ENCODE results near the gene PRKACA. TPM values are rescaled to one million over a fixed set of nuclear protein-coding genes. Genes with fewer than 3 reads are reported as not detected.

The PRKACA gene
- total RNA-seq, 2 donors from 2014 or later: 66.3 to 84.5 TPM

DNA sequence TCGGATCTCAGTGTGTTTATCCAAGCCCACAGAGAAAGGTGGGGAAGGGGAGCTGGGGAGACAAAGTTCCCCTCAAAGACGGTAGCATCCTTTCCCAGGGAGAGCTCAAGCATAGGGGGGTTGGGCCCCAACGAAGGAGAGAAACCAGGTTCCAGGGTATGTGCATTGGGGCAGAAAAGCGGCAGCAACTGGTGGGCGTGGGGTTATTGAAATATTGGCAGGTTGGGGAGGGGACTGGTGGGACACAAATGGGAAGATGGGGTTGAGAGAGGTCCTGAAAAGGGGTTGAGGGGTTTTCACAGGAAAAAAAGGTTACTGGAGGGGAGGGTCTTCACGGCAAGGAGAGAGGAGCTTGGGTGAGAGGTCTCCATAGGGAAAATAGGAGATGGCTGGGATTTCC, 17.8 kb upstream of the PRKACA start:
- H3K9me3 Mint-ChIP-seq: no peaks in the 10 kb centered on the region
- H3K27ac Mint-ChIP-seq: peak overlapping the region; percentile 91 to 95
- no peak for DNase-seq (ENCODE audit: low spot score in 2 of 2)
- H3K36me3 Mint-ChIP-seq: peaks cover 17 to 26% of the 10 kb centered on the region in 2 donors
- no peak for ATAC-seq

DNA sequence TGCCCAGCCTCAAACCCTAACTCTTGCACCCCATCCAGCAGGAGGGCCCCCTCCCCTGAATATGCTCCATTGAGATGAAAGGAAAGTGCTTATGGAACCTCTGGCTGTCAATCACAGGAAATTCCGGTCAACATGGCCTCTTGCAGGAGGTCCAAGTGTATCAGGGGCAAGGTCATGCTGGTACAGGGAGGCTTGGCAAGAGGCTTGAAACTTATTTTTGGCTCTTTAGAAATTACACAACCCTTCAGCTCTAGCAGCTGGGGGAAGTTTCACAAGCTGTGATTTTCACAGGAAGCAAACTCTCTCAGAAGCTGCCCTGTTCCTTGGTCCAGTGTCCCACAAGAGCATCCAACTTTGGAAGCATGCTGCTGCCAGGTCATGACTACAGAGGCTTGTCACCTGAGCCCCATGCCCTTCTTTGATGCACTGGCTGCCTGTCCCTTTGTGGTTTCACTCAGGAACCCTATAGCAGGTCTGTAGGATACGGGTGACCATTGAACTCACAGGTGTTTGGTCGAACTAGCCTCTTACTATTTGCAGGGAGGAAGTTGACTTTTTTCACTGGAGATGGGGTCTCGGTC, 10.5 kb upstream of the PRKACA start:
- peak overlapping the region in 1 of 2 donors; percentile 75 for H3K27ac Mint-ChIP-seq
- no peak for ATAC-seq
- DNase-seq (ENCODE audit: low spot score in 2 of 2): no peak
- H3K36me3 Mint-ChIP-seq: peaks cover 7 to 17% of the 10 kb centered on the region in 2 donors
- no peaks in the 10 kb centered on the region for H3K9me3 Mint-ChIP-seq

GRCh38 chr19:14127176-14127575, 9.6 kb upstream of the PRKACA start:
- H3K36me3 Mint-ChIP-seq: peaks cover 0 to 17% of the 10 kb centered on the region in 2 donors
- DNase-seq (ENCODE audit: low spot score in 2 of 2) (no peak), ATAC-seq (no peak)
- no peak overlapping the region for H3K27ac Mint-ChIP-seq
- no peaks in the 10 kb centered on the region for H3K9me3 Mint-ChIP-seq

- Mint-ChIP-seq H3K36me3 (peaks cover 0 to 17% of the 10 kb centered on the region in 2 donors), H3K27ac (no peak overlapping the region), H3K9me3 (no peaks in the 10 kb centered on the region)
- ATAC-seq (no peak), DNase-seq (ENCODE audit: low spot score in 2 of 2) (no peak)
Observed at GRCh38 chr19:14122924-14123323, 5.4 kb upstream of the PRKACA start.

DNA sequence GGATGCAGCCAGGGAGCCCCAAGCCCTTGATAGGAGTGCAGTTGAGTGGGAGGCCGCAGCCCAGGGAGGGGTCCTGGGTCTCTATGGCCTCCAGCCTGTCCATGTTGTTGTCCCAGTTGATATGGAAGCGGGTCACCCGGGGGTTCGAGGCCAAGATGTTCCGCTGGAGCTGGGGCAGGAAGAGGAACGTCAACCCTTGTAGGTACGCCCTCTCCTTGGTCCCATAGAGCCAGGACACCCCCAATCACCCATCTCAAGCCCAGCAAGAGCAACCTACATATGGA, 2.9 kb upstream of the PRKACA start:
- H3K27ac Mint-ChIP-seq: no peak overlapping the region
- peaks cover 0 to 15% of the 10 kb centered on the region in 2 donors for H3K36me3 Mint-ChIP-seq
- ATAC-seq (no peak), DNase-seq (ENCODE audit: low spot score in 2 of 2) (no peak)
- H3K9me3 Mint-ChIP-seq: no peaks in the 10 kb centered on the region

GRCh38 chr19:14119644-14120496, 2.3 kb upstream of the PRKACA start:
- Mint-ChIP-seq H3K27ac (no peak overlapping the region), H3K36me3 (peaks cover 0 to 12% of the 10 kb centered on the region in 2 donors), H3K9me3 (no peaks in the 10 kb centered on the region)

DNA sequence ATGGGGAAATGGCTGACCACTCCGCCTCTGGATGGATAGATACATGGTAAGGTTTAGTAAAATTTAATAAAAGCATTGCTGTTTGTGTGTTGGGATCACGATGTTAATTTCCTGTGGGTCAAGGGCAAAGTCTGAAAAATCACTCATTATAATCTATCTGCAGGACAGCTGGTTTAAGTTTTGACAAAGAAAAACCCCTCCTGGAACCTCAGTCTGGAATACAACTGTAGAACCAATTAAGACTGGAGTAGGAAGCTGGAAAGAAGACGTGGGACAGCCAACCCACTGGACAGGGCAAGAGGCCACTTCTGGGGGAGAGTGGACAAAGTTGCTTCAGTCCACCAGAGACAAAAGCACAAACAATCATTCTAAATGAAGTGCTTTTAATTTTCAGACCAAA, 1.6 kb upstream of the PRKACA start:
- Mint-ChIP-seq H3K36me3 (peaks cover 0 to 5% of the 10 kb centered on the region in 2 donors), H3K9me3 (no peaks in the 10 kb centered on the region), H3K27ac (peak overlapping the region; percentile 85 to 97)
- DNase-seq (ENCODE audit: low spot score in 2 of 2) (no peak), ATAC-seq (no peak)

More at GRCh38 chr19:14119644-14120496, 2.3 kb upstream of the PRKACA start:
- ATAC-seq (no peak), DNase-seq (ENCODE audit: low spot score in 2 of 2) (no peak)

DNA sequence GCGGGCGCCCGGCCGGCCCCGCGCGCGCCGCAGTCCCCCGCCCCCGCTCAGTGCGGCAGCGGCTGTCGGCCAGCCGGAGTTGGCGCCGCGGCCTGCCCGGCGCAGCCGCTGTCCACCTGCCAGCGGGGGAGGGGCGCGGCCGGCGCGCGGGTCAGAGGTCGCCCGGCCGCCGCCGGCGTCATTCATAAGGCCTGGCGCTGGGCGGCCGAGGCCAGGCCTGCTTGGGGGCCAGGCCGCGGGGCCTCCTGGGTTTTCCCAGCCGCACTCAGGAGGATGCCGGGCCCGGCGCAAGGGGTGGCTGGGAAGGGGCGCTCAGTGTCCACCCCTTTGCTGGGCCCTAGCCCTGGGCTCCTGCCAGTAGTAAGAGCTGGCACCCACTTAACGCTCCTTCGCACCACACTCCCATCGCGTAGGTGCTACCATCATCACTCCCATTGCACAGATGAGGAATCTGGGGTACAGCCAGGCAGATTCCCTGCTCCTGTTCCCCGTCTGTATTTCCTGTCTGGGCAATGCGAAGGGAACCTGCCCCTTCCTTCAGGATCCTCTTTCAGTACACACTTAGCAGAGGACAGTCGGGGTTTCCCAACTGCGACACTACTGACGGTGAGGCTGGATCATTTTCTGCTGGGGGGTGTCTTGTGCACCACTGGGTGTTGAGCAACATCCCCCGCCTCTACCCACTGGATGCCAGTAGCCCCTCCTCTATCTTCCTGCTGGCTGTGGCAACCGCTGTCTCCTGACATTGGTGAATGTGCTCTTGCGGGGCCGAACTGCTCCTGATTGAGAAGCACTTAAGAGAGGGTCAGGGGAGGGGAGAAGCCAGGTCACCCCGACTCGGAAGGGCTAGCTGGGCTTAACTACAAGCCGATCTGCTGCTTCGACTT, 846 bp upstream of the PRKACA start:
- DNase-seq (ENCODE audit: low spot score in 2 of 2) (peak in 1 of 2 donors; percentile 64), ATAC-seq (no peak)
- Mint-ChIP-seq H3K27ac (peak overlapping the region; percentile 85 to 97), H3K9me3 (no peaks in the 10 kb centered on the region), H3K36me3 (peaks cover 0 to 5% of the 10 kb centered on the region in 2 donors)

DNA sequence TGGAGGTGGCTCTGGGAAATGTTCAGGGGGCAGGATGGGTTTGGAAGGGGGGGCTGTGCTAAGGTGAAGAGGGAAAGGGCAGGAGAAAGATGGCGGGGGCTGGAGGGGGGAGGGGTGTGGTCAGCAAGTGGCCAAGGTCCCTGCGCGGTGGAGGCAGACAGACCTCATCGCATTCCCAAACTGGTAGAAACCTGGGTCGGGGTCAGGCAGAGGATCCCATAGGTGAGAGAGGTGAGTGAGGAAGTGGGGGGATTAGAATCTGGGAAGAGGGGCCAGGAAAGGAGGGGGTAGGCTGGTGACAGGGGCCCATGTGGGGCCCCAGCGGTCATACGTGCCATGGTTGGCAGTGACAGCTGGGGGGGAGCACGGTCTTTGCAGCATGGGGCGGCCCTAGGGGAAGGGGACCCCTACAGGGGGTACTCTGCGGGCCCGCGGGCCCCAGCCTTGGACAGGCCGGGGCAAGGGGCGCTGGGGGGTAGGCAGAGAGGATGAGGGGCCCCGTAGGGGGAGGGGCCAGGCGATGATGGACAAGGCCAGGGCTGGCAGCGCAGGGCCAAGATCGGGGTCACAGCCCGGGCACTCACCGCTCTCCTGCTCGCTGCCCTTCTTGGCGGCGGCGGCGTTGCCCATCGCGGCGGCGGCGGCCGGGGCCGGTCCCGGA, 514 bp downstream of the PRKACA start:
- ATAC-seq: peak in 1 of 2 donors; percentile 0
- peak in 1 of 2 donors; percentile 66 for DNase-seq (ENCODE audit: low spot score in 2 of 2)
- H3K36me3 Mint-ChIP-seq: peaks cover 0 to 5% of the 10 kb centered on the region in 2 donors
- peak overlapping the region; percentile 11 to 85 for H3K27ac Mint-ChIP-seq
- H3K9me3 Mint-ChIP-seq: no peaks in the 10 kb centered on the region

DNA sequence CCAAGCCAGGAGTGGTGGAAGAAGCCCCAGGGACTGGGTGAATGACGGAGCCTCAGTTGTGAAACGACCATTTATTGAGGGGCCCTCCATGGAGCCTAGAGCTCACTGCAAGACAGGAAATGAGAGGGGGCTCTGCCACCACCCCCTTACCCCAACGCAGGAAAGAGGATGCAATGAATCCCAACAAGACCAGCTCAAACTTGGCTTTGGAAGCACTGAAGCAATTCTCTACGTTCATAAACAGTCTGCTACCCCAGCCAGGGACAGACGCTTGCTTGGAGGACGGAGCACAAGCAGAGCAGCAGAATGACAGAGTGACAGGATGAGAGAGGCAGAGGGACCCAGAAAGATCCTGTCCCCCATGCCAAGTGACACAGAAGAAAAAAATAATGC, 1.0 kb downstream of the PRKACA start:
- no peak for ATAC-seq
- DNase-seq (ENCODE audit: low spot score in 2 of 2): no peak
- peak overlapping the region; percentile 11 to 85 for H3K27ac Mint-ChIP-seq
- H3K36me3 Mint-ChIP-seq: peaks cover 0 to 5% of the 10 kb centered on the region in 2 donors
- H3K9me3 Mint-ChIP-seq: no peaks in the 10 kb centered on the region

GRCh38 chr19:14115756-14116155, 1.8 kb downstream of the PRKACA start:
- no peaks in the 10 kb centered on the region for H3K9me3 Mint-ChIP-seq
- H3K27ac Mint-ChIP-seq: peak overlapping the region in 1 of 2 donors; percentile 85
- H3K36me3 Mint-ChIP-seq: peaks cover 0 to 5% of the 10 kb centered on the region in 2 donors
- no peak for DNase-seq (ENCODE audit: low spot score in 2 of 2)
- ATAC-seq: no peak

DNA sequence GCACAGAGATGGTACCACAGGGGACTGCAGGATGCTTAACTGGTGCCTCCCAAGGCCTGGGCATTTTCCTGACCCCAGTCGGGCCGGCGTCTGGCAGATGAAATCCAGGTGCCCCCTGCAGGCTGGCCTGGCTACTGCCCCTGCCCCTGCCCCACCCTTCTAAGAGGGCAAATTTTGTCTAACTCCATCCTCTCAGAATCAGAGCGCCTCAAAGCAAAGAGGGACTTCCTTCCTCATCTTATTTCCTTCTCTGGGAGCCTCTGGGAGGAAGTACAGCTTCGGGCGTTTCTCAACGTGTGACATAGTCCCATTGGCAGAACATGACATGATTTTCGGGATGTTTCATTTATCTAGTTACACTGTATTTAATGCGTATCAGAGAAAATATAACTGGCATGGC, 2.7 kb downstream of the PRKACA start:
- DNase-seq (ENCODE audit: low spot score in 2 of 2) (peak in 1 of 2 donors; percentile 71), ATAC-seq (no peak)
- Mint-ChIP-seq H3K9me3 (no peaks in the 10 kb centered on the region), H3K27ac (no peak overlapping the region), H3K36me3 (peaks cover 0 to 5% of the 10 kb centered on the region in 2 donors)

GRCh38 chr19:14114439-14114838, 3.1 kb downstream of the PRKACA start:
- no peak overlapping the region for H3K27ac Mint-ChIP-seq
- ATAC-seq: no peak
- H3K9me3 Mint-ChIP-seq: no peaks in the 10 kb centered on the region
- H3K36me3 Mint-ChIP-seq: peaks cover 0 to 5% of the 10 kb centered on the region in 2 donors
- DNase-seq (ENCODE audit: low spot score in 2 of 2): no peak

GRCh38 chr19:14113762-14114414, 3.7 kb downstream of the PRKACA start:
- no peak for ATAC-seq
- peaks cover 0 to 5% of the 10 kb centered on the region in 2 donors for H3K36me3 Mint-ChIP-seq
- H3K9me3 Mint-ChIP-seq: no peaks in the 10 kb centered on the region
- H3K27ac Mint-ChIP-seq: peak overlapping the region; percentile 29 to 51
- peak in 1 of 2 donors; percentile 67 for DNase-seq (ENCODE audit: low spot score in 2 of 2)

DNA sequence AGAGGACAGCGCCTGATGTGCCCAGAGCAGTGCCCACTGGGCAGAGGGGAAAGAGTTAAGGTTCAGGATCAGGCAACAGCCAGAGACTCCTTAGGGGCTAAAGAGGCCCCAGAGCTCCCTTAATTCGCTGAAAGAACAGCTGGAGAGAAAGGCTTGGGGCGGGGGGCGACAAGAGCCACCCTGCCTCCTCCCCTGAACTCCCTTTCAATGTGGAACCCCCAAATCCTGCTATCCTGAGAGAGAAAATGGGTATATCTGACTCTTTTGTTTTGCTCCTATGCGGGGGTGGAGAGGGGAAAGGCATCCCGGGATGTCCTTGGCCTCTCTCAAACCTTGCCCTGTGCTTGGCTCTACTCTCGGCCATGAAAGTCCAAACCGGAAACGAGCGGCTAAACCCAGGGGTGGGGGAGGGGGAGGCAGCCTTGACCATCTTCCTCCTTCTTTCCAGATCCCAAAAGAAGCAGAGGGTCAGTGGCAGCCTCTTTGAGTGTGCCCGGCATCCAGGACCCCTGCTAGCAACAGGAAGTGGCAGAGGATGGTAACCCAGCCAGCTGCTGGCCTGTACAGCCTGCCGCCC, 4.7 kb downstream of the PRKACA start:
- Mint-ChIP-seq H3K36me3 (peaks cover 0 to 5% of the 10 kb centered on the region in 2 donors), H3K27ac (peak overlapping the region; percentile 51 to 65), H3K9me3 (no peaks in the 10 kb centered on the region)
- no peak for DNase-seq (ENCODE audit: low spot score in 2 of 2)
- no peak for ATAC-seq
